Keratinocyte (primary cell): Measurements from ENCODE around the gene PRICKLE4. TPM values are rescaled to one million over a fixed set of nuclear protein-coding genes. Genes with fewer than 3 reads are reported as not detected.

Source experiments
- DNase-seq: peaks from one replicate; pipeline ENCODE4 v3.0.0-alpha.2; 2011; ENCODE audit warnings: low read depth, missing footprints, low spot score
- FAIRE-seq: peaks from 2 replicates; lab custom pipeline; 2011; peaks lifted over from hg19 to GRCh38; lab: Jason Lieb, UNC
- H2AFZ ChIP-seq: 2 replicates; pipeline ENCODE4 v1.6.0; 2012; ENCODE audit warnings: low read length, control low read depth, inconsistent platforms; ENCODE audit not compliant: control insufficient read depth
- H3K27ac ChIP-seq: 2 replicates; pipeline ENCODE4 v1.5.1; 2011; ENCODE audit warnings: low read length; ENCODE audit not compliant: control insufficient read depth, insufficient read depth
- H3K27me3 ChIP-seq: 3 replicates; pipeline ENCODE4 v1.6.0; 2011; ENCODE audit warnings: low read length; ENCODE audit not compliant: control insufficient read depth, insufficient read depth; ENCODE audit errors: extremely low read depth
- H3K36me3 ChIP-seq, 2 experiments: 2 replicates in 1 of 2; 3 replicates in 1 of 2; pipeline ENCODE4 v1.5.1; 2011; ENCODE audit warnings: low read length in 2 of 2, mild to moderate bottlenecking in 1 of 2; ENCODE audit not compliant: control insufficient read depth in 2 of 2, insufficient read depth in 2 of 2; ENCODE audit errors: extremely low read depth in 1 of 2
- H3K4me1 ChIP-seq: 3 replicates; pipeline ENCODE4 v1.5.1; 2011; ENCODE audit warnings: low read length; ENCODE audit not compliant: control insufficient read depth, insufficient read depth; ENCODE audit errors: extremely low read depth
- H3K4me2 ChIP-seq: 3 replicates; pipeline ENCODE4 v1.6.0; 2011; ENCODE audit warnings: low read depth, low read length; ENCODE audit not compliant: control insufficient read depth, insufficient read depth; ENCODE audit errors: extremely low read depth
- H3K4me3 ChIP-seq, 3 experiments: fragments of 200-600 bp in 1 of 3; sonication (generic) in 1 of 3; 2 replicates in 2 of 3; 3 replicates in 1 of 3; pipeline ENCODE4 v1.5.1; 2011 to 2016; ENCODE audit warnings: low read length in 3 of 3, mild to moderate bottlenecking in 3 of 3, control low read depth in 2 of 3, inconsistent platforms in 1 of 3, low read depth in 1 of 3, mixed read lengths in 1 of 3, mixed run types in 1 of 3, moderate library complexity in 1 of 3; ENCODE audit not compliant: control insufficient read depth in 2 of 3, insufficient read depth in 2 of 3; ENCODE audit errors: extremely low read depth in 1 of 3
- H3K79me2 ChIP-seq: 2 replicates; pipeline ENCODE4 v1.6.0; 2012; ENCODE audit warnings: low read length; ENCODE audit not compliant: control insufficient read depth, insufficient read depth
- H3K9ac ChIP-seq: 3 replicates; pipeline ENCODE4 v1.6.0; 2011; ENCODE audit warnings: low read length; ENCODE audit not compliant: control insufficient read depth, insufficient read depth; ENCODE audit errors: extremely low read depth
- H3K9me1 ChIP-seq: 3 replicates; pipeline ENCODE4 v1.6.0; 2011; ENCODE audit warnings: low read length; ENCODE audit not compliant: control insufficient read depth, insufficient read depth; ENCODE audit errors: extremely low read depth
- H3K9me3 ChIP-seq: 2 replicates; pipeline ENCODE4 v1.5.1; 2012; ENCODE audit warnings: low read depth, low read length; ENCODE audit not compliant: control insufficient read depth
- H4K20me1 ChIP-seq: 3 replicates; pipeline ENCODE4 v1.6.0; 2011; ENCODE audit warnings: low read length; ENCODE audit not compliant: control insufficient read depth, insufficient read depth; ENCODE audit errors: extremely low read depth
- EZH2 ChIP-seq: IDR thresholded peaks from one replicate; pipeline ENCODE4 v1.6.1; 2012; ENCODE audit warnings: inconsistent platforms, mild to moderate bottlenecking, low read length, moderate library complexity
- dilution Hi-C: fragments of 300-500 bp; cut with MboI; formaldehyde crosslinking; loops from one replicate; pipeline ENCODE4 v1.7.0; 2020; ENCODE audit warnings: low sequenced_read_pairs; ENCODE audit not compliant: extremely low pct_ligation_motif_present
- polyA plus RNA-seq, 5 experiments: library from polyadenylated mRNA; depleted of rRNA in 3 of 5; stranded (reverse) in 3 of 5; stranded (forward) in 1 of 5; unstranded in 1 of 5; fragments of >200 nt; gene quantifications; 1 replicate in 1 of 5; 2 replicates in 3 of 5; 3 replicates in 1 of 5; pipeline versions ENCODE4 v1.2.1 to v1.2.3, GENCODE V29; 2011 to 2012; ENCODE audit warnings: missing spikeins in 2 of 5, low read depth in 1 of 5, low replicate concordance in 1 of 5
- TF ChIP-seq, protein P1 (sequence below), 3 experiments: IDR thresholded peaks in 1 of 3; conservative IDR thresholded peaks in 1 of 3; optimal IDR thresholded peaks in 1 of 3; 2 replicates in 2 of 3; 3 replicates in 1 of 3; pipeline versions ENCODE3 to v1.5.1; 2011; ENCODE audit warnings: low read length in 3 of 3, mild to moderate bottlenecking in 3 of 3, moderate library complexity in 2 of 3, control low read depth in 1 of 3, inconsistent platforms in 1 of 3; ENCODE audit not compliant: insufficient read depth in 2 of 3; ENCODE audit errors: extremely low read depth in 1 of 3

PRICKLE4 gene
- polyA plus RNA-seq, 1 donor (not counting 4 experiments of a cell fraction or from before 2014, with no cell fraction given): 0.13 TPM

GRCh38 chr6:41824571-41825569 is 44.3 kb downstream of the PRICKLE4 start:
- Histone ChIP-seq H3K4me3 (no peak overlapping the region), H4K20me1 (no peaks in the 10 kb centered on the region), H3K27ac (no peak overlapping the region), H2AFZ (no peak overlapping the region), H3K27me3 (no peaks in the 10 kb centered on the region), H3K9ac (no peak overlapping the region), H3K4me1 (no peaks in the 10 kb centered on the region), H3K9me3 (no peaks in the 10 kb centered on the region), H3K9me1 (no peaks in the 10 kb centered on the region), H3K79me2 (no peaks in the 10 kb centered on the region), H3K36me3 (no peaks in the 10 kb centered on the region), H3K4me2 (no peak overlapping the region)
- dilution Hi-C loops: no loop called here
- TF ChIP-seq EZH2: no peak
- TF ChIP-seq, protein P1, sequence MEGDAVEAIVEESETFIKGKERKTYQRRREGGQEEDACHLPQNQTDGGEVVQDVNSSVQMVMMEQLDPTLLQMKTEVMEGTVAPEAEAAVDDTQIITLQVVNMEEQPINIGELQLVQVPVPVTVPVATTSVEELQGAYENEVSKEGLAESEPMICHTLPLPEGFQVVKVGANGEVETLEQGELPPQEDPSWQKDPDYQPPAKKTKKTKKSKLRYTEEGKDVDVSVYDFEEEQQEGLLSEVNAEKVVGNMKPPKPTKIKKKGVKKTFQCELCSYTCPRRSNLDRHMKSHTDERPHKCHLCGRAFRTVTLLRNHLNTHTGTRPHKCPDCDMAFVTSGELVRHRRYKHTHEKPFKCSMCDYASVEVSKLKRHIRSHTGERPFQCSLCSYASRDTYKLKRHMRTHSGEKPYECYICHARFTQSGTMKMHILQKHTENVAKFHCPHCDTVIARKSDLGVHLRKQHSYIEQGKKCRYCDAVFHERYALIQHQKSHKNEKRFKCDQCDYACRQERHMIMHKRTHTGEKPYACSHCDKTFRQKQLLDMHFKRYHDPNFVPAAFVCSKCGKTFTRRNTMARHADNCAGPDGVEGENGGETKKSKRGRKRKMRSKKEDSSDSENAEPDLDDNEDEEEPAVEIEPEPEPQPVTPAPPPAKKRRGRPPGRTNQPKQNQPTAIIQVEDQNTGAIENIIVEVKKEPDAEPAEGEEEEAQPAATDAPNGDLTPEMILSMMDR (optimal IDR thresholded peaks at IDR 0.05 in 1 of 3, IDR thresholded peaks at IDR 0.05 in 1 of 3, conservative IDR thresholded peaks at IDR 0.05 in 1 of 3; ENCODE audit: extremely low read depth in 1 of 3, insufficient read depth in 2 of 3, low read length in 3 of 3): no peak
- FAIRE-seq (no peak), DNase-seq (no peak)

DNA sequence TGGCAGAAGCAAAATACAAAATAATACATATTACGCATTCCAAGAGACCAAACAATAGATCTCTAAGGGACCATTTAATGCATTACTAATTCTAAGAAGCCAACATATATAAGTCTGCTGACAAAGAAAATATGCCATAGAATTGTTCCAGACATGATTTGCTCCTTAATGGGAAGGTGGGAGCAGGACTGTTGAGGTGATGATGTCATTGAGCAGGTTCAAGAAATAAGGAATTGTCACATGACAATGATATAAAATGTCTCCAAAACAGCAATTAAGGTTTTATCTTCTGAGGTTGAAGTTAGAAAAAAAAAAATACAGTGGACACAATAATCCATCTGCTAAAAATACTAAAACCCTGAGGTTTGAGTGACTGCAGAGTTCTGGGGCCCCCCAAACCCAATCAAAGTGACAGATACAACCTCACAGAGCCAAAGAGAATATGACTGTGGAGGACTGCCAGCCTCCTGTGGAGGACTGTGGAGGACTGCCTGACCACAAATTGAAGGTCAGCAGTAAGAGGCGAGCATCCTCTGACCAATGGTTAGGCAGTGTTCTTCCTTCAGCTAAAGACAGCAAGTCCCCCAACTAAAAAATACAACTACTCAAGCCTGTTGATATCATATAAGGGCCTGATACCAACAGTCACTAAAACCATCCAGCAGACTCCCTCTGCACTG is 45.9 kb downstream of the PRICKLE4 start:
- Histone ChIP-seq H4K20me1 (no peaks in the 10 kb centered on the region), H3K27me3 (no peaks in the 10 kb centered on the region), H3K9me1 (no peaks in the 10 kb centered on the region), H3K4me2 (no peak overlapping the region), H3K9me3 (no peaks in the 10 kb centered on the region), H3K27ac (no peak overlapping the region), H3K4me1 (no peaks in the 10 kb centered on the region), H3K4me3 (no peak overlapping the region), H2AFZ (no peak overlapping the region), H3K36me3 (no peaks in the 10 kb centered on the region), H3K9ac (no peak overlapping the region), H3K79me2 (no peaks in the 10 kb centered on the region)
- no peak for TF ChIP-seq EZH2
- FAIRE-seq: no peak
- no peak for DNase-seq
- dilution Hi-C loops: no loop called here
